ENCODE measurements around the gene PHKA2. TPM values are rescaled to one million over a fixed set of nuclear protein-coding genes. Genes with fewer than 3 reads are reported as not detected.

PHKA2 gene
- polyA plus RNA-seq, 2 of the 4 experiments (the other 2 are of a cell fraction): 16.1 to 21.2 TPM

GRCh38 chrX:18946611-18947010 lies 37.3 kb downstream of the PHKA2 start:
- no peak for FAIRE-seq

DNA sequence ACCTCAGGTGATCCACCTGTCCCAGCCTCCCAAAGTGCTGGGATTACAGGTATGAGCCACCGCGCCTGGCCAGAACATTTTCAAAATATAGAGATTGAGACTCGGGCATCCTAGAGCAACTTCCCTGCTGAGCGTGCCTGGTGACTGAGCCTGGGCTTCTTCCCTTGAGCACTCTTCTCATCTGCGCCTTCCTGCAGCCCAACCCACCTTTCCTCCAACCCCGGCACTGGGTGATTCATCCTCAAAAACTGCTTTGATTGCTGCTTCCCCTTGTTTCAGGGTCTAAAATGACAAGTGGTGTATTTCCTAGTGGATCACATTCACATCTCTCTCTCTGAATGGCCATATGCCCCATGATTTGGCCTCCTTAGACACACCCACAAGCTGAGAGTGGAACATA lies 37.8 kb downstream of the PHKA2 start:
- ChIA-PET POLR2A (no interaction called here), CTCF (interaction anchor here (1.3 to 1.7 kb wide), 2 partner anchors 15 to 176 kb away, joined by 3 to 5 read pairs; partner anchors contain the start of gene ADGRG2)
- Histone ChIP-seq H3K27ac (no peak overlapping the region), H3K4me2 (no peak overlapping the region), H3K9me3 (no peaks in the 10 kb centered on the region), H3K4me1 (no peaks in the 10 kb centered on the region), H3K4me3 (no peak overlapping the region)
- 100% methylated on average over 4 of the region's 6 CpGs for WGBS (ENCODE audit: missing lambda C conversion rate)
- ATAC-seq (no peak), FAIRE-seq (peak; percentile 18), DNase-seq (ENCODE audit: low read depth in 1 of 2, low spot score in 1 of 2) (no peak)
- TF ChIP-seq MAZ (IDR thresholded peaks at IDR 0.05; ENCODE audit: borderline replicate concordance, low read depth, low read length): no peak
- TF ChIP-seq NR3C1 (IDR thresholded peaks at IDR 0.05): no peak
- no peak for TF ChIP-seq E2F6 (IDR thresholded peaks at IDR 0.05; ENCODE audit: borderline replicate concordance, low read depth)
- TF ChIP-seq PBX3 (IDR thresholded peaks at IDR 0.05): no peak
- TF ChIP-seq ZNF302 (CRISPR knock-in tag; IDR thresholded peaks at IDR 0.05): no peak
- no peak for TF ChIP-seq EHMT2 (IDR thresholded peaks at IDR 0.05; ENCODE audit: low read depth)
- TF ChIP-seq POLR2AphosphoS2 (conservative IDR thresholded peaks at IDR 0.05; ENCODE audit: low read length): no peak
- TF ChIP-seq RFX5 (IDR thresholded peaks at IDR 0.05): no peak
- no peak for TF ChIP-seq ESRRA (IDR thresholded peaks at IDR 0.05; ENCODE audit: borderline replicate concordance, low read length)
- no peak for TF ChIP-seq TP53 (CRISPR knock-in tag; IDR thresholded peaks at IDR 0.05)
- no peak for TF ChIP-seq FOSB (CRISPR knock-in tag; IDR thresholded peaks at IDR 0.05)
- no peak for TF ChIP-seq POLR2A (IDR thresholded peaks at IDR 0.05; ENCODE audit: low read length)
- no peak for TF ChIP-seq HOXB5 (CRISPR knock-in tag; IDR thresholded peaks at IDR 0.05)
- TF ChIP-seq EP300 (IDR thresholded peaks at IDR 0.05): no peak
- TF ChIP-seq GATA3 (IDR thresholded peaks at IDR 0.05; ENCODE audit: borderline replicate concordance): no peak

More at GRCh38 chrX:18946611-18947010, 37.3 kb downstream of the PHKA2 start:
- H3K9me3 ChIP-seq: no peaks in the 10 kb centered on the region
- ATAC-seq: no peak
- no peak overlapping the region for H3K4me3 ChIP-seq
- ChIA-PET CTCF (interaction anchor here (1.3 to 1.7 kb wide), 2 partner anchors 15 to 175 kb away, joined by 3 to 5 read pairs; partner anchors contain the start of gene ADGRG2), POLR2A (no interaction called here)
- 93% methylated on average over 3 of the region's 4 CpGs for WGBS (ENCODE audit: missing lambda C conversion rate)
- H3K4me2 ChIP-seq: no peak overlapping the region
- no peak for DNase-seq (ENCODE audit: low read depth in 1 of 2, low spot score in 1 of 2)
- TF ChIP-seq MYC (IDR thresholded peaks at IDR 0.05; ENCODE audit: borderline replicate concordance, low read length): no peak
- no peak for TF ChIP-seq BHLHE40 (IDR thresholded peaks at IDR 0.05; ENCODE audit: low read depth, low read length)
- no peak for TF ChIP-seq HOXB13 (CRISPR knock-in tag; IDR thresholded peaks at IDR 0.05; ENCODE audit: low read depth)
- TF ChIP-seq BCL3 (IDR thresholded peaks at IDR 0.05): no peak
- TF ChIP-seq PHF8 (IDR thresholded peaks at IDR 0.05; ENCODE audit: borderline replicate concordance, low read depth): no peak
- TF ChIP-seq CHD2 (IDR thresholded peaks at IDR 0.05; ENCODE audit: low read length, partially characterized antibody): no peak
- TF ChIP-seq GATA3 (IDR thresholded peaks at IDR 0.05; ENCODE audit: borderline replicate concordance): no peak
- no peak for TF ChIP-seq HES2 (IDR thresholded peaks at IDR 0.05)
- TF ChIP-seq ZFP36 (IDR thresholded peaks at IDR 0.05; ENCODE audit: borderline replicate concordance, partially characterized antibody): no peak
- no peak for TF ChIP-seq RCOR1 (IDR thresholded peaks at IDR 0.05; ENCODE audit: low read depth, low read length)
- no peak for TF ChIP-seq SMC3 (IDR thresholded peaks at IDR 0.05)
- no peak for TF ChIP-seq RNF2 (IDR thresholded peaks at IDR 0.05; ENCODE audit: borderline replicate concordance, low read depth)
- TF ChIP-seq CBX8 (IDR thresholded peaks at IDR 0.05): no peak
- no peak for TF ChIP-seq NFE2L2 (conservative IDR thresholded peaks at IDR 0.05; ENCODE audit: low read length)
- no peak overlapping the region for H3K27ac ChIP-seq
- no peaks in the 10 kb centered on the region for H3K4me1 ChIP-seq

All from A549 (cell line).